Stimulated activated CD8-positive, alpha-beta memory T cell treated with anti-CD3 and anti-CD28 coated beads, Interleukin-15, amount 100 ng/mL, for 48 hours (primary cell): Measurements from ENCODE around the gene SCAMP5.

Source experiments
- DNase-seq, 2 donors: peaks; one replicate each; pipeline ENCODE4 v3.0.0-alpha.2; 2020; ENCODE audit warnings: low read depth in 2 of 2

The SCAMP5 gene, protein sequence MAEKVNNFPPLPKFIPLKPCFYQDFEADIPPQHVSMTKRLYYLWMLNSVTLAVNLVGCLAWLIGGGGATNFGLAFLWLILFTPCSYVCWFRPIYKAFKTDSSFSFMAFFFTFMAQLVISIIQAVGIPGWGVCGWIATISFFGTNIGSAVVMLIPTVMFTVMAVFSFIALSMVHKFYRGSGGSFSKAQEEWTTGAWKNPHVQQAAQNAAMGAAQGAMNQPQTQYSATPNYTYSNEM

GRCh38 chr15:74995182-74995778, at the start of gene SCAMP5:
Gene SCAMP5, plus strand, starts transcription at chr15:74995563. Its CDS starts 16,277 bp downstream, at chr15:75011840.
- peak; percentile 85 to 86 for DNase-seq

DNA sequence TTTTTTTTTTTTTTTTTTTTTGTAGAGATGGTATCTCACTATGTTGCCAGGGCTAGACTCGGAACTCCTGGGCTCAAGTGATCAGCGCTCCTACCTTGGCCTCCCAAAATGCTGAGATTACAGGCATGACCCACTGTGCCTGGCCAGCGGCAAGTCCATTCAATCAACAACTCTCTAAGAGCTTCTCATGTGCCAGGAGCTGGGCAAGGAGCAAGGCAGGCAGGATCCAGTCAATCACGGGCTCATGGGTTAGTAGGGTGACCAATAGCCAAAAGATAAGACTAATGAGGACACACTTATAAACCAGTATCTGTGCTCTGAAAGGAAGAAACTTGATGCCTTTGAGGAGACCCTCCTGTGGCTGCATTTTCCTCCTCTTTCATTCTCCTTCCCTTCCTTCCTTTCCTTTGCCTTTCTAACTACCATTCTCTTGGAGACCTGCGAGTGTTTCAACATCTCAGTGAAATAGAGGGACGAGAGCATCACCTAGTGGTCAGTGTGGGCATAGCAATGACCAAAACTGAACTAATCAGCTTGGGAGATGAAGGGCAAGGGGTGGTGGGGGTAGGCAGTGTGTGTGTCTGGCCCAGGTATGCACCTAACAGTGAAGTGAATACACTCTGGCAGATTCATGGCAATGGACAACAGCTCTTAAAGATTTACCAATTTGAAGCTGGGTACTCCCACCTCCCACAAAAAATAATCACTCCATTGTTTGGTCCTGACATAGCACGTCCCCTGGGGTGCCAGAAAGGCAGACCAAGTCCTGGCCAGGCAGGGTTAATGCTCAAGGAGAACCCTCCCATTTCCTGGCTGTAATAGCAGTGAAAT, 45.1 kb upstream of the SCAMP5 start:
- DNase-seq, result peak; percentile 31 to 45

- no peak for DNase-seq
These were observed 44.4 kb upstream of the SCAMP5 start for GRCh38 chr15:74951006-74951405.

DNA sequence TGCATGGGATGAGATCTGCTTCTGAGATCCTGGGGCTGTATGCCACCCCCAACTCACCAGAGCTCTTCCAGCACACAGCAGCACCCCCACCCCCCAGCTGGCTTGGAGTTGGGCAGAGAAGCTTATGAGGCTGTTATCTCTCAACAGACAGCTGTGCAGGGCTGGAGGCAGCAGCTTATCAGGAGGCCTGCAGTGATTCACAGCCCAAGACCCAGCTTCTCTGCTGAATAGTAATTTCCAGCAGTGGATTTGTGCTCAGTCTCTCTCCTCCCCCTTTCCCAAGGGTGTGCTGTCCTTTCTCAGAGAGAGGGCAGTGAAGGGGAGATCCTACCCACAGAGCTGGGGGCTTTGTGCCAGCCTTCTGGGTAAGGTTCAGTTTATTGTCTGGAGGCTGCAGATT, 40.8 kb upstream of the SCAMP5 start:
- no peak for DNase-seq

- no peak for DNase-seq
These were observed 40.3 kb upstream of the SCAMP5 start for GRCh38 chr15:74955017-74955416.

DNA sequence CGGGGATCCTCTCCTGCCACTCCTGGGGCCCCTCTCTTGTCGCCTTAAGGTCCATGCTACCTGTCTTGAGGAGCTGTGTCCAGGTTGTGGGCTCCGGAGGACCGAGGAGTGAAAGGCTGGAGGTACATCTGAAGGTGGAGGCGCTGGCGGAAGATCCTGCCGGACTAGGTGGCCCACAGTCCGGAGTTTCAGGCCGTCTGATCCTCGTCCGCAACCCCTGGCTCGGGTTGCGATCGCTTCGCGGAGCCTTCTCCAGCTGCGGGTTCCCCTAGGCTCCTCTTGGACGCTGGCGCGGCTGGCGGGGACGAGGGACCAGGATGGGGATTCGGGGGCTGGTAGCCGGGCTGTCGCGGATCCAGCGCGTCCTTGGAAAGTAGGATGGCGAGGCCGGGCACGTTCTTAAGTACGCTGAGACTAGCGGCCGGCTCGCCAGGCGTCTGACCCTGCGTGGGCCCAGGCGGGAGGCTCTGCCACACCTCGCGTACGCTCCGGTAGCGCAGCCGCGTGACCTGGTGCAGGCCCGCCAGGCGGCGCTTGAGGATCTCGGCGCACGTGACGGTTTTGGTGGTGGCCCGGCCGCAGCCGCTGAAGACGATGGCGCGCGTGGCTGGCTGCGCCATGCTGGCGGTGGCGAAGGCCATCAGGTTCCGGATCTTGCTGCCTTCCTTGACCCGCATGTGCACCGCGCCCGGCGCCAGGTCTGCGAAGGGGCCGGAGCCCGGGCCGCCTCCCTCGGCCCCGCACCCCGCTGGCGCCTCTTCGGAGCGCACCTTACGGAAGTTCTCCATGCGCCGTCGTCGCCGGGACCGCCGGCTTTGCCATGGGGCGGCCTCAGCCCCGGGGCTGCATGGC, 39.3 kb upstream of the SCAMP5 start:
- peak; percentile 58 to 61 for DNase-seq

- peak; percentile 66 to 67 for DNase-seq
These were observed 38.5 kb upstream of the SCAMP5 start, which contains the start of gene RPP25 for GRCh38 chr15:74956648-74957475. Gene RPP25, minus strand, starts transcription at chr15:74956772. Its CDS starts 189 bp downstream, at chr15:74956583.

GRCh38 chr15:74957476-74958035, 37.8 kb upstream of the SCAMP5 start:
- DNase-seq, result no peak

GRCh38 chr15:74958320-74958907, 36.9 kb upstream of the SCAMP5 start:
- no peak for DNase-seq

- no peak for DNase-seq
These were observed 36.3 kb upstream of the SCAMP5 start for GRCh38 chr15:74958908-74959585.

DNA sequence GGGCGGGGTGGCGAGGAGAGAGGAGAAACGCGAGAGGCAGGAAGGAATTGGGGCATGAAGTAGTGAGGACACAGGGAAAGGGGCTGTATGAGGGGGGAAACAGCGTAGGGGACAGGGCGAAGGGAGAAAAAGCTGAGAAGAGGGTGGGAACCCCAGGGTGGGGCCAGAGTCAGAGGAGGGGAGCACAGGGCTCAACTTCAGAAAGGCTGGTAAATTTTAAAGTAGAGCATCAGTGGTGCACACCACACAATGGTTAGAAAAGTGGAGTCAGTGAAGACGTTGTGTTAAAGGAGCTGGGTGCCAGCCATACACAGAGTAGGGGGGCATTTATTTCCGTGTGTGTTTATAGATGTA, 35.8 kb upstream of the SCAMP5 start:
- DNase-seq, result no peak

DNA sequence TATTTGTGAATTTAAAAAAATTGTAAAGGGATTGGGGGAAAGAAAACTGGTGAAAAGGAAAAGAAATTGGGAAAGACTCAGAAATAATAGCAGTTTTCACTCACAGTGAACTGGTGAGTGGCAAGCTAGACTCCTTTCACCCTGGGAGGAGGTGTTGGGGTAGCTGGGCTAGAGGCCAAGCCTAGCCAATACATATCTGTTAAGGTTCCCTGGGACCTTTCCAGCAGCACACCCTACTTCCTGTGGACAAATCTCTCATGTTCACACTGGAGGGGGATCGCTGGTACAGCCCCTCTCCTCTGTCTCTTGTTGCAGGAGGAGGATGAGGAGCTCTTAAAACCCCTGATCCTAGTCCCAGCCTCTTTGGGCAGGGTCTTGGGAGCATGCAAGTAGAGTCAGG, 35.1 kb upstream of the SCAMP5 start:
- no peak for DNase-seq

DNA sequence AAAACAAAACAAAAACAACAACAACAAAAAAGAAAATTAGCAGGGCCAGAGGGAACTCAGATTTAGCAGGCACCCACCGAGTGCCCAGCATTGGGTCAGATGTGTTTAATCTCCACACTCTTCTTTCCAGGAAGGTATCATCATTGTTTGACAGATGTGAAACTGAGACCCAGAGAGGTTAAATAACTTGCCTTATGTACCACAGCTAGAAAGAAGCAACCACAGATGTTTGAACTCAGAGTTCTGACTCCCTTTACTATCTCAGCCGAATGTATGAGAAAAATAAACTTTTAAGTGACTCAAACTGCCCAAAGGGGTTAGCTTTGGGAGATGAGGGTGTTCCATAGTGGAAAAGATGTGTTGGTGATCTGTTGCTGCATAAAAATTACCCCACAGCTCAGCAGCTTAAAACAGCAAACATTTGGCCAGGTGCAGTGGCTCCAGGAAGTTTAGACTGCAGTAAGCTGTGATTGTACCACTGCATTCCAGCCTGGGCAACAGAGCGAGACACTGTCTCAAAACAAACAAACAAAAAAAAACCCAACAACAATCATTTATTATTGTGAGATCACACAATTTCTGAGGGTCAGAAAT, 34.3 kb upstream of the SCAMP5 start:
- DNase-seq, result no peak

GRCh38 chr15:74961616-74962015, 33.7 kb upstream of the SCAMP5 start:
- DNase-seq, result no peak

GRCh38 chr15:74962219-74962618, 33.1 kb upstream of the SCAMP5 start:
- DNase-seq, result no peak

DNA sequence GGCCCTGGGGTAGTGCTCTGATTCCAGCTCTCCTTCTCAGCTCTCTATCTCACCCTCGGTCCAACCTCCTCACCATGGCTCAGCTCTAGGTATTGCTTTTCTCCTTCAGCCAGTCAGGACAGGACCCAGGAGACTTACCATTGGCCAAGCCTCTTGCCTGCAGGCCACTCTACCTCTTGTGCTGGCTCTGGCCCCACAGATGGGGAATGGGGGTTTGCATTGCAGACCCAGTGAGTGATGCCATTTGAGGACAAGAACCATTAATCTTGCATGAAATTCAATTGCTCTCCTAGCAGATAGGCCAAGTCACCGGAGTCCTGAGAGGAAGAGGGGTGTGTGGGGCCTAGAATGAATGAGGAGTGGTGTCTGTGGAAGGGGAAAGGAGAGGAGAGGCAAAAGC, 32.7 kb upstream of the SCAMP5 start:
- DNase-seq, result no peak

GRCh38 chr15:74963213-74963612, 32.1 kb upstream of the SCAMP5 start:
- no peak for DNase-seq

- no peak for DNase-seq
These were observed 30.6 kb upstream of the SCAMP5 start for GRCh38 chr15:74964794-74965193.

DNA sequence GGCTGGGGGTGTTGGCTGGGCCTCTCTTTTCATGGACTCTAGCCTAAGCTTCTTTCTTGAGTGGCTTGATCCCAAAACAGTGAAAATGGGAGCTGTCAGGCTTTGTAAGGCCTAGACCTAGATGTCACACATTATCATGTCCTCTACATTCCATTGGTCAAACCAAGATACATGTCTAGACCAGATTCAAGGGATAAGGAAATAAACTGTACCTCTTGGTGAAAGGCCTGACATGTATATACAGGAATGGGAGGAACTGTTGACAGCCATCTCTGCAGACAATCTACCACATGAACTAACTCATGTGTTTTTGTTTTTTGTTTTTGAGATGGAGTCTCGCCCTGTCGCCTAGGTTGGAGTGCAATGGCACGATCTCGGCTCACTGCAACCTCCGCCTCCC, 27.7 kb upstream of the SCAMP5 start:
- DNase-seq, result no peak
